ENCODE measurements around the gene PARD3.

DNA sequence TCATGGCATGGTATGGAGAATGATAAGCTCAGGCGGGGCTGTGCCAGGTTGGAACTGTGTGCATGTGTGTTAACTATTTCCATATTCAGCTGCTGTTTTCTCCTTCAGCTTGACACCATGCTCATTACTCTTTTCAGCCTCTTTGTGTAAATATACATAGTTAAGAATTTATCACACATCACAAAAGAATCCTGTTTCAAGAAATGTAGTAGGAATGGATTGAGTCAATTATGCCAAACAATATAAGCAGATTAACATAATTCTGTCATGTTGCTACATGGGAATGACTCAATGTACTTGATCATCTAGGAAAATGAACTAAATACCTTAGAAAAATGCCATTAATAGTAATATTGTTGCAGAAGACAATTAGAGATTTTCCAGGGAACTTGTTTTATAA is 687.4 kb downstream of the PARD3 start:
- TF ChIP-seq, protein P1, sequence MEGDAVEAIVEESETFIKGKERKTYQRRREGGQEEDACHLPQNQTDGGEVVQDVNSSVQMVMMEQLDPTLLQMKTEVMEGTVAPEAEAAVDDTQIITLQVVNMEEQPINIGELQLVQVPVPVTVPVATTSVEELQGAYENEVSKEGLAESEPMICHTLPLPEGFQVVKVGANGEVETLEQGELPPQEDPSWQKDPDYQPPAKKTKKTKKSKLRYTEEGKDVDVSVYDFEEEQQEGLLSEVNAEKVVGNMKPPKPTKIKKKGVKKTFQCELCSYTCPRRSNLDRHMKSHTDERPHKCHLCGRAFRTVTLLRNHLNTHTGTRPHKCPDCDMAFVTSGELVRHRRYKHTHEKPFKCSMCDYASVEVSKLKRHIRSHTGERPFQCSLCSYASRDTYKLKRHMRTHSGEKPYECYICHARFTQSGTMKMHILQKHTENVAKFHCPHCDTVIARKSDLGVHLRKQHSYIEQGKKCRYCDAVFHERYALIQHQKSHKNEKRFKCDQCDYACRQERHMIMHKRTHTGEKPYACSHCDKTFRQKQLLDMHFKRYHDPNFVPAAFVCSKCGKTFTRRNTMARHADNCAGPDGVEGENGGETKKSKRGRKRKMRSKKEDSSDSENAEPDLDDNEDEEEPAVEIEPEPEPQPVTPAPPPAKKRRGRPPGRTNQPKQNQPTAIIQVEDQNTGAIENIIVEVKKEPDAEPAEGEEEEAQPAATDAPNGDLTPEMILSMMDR (conservative IDR thresholded peaks at IDR 0.05; ENCODE audit: low read depth, low read length), result no peak
- TF ChIP-seq EZH2 (IDR thresholded peaks at IDR 0.05; ENCODE audit: low read length, unreplicated experiment) (no peak), EZH2phosphoT487 (IDR thresholded peaks at IDR 0.05; ENCODE audit: borderline replicate concordance, low read length) (no peak)
